Endometrial microvascular endothelial cells (primary cell): ENCODE measurements around the gene CCL19. TPM values are rescaled to one million over a fixed set of nuclear protein-coding genes. Genes with fewer than 3 reads are reported as not detected.
"Not testable (repeated sequence)": the region's sequence is repeated elsewhere in the genome, so short reads cannot be mapped to it uniquely, and the experiment has no call there.

ENCODE experiments used
- in situ Hi-C: cut with HindIII; loops from 2 replicates; pipeline ENCODE4 v1.10.0; 2017; ENCODE audit warnings: low sequenced_read_pairs, low pct_unique_long_range_greater_than_20kb; ENCODE audit errors: inconsistent ontology term
- total RNA-seq: library from RNA; depleted of rRNA; stranded (reverse); fragments of >200 nt; gene quantifications from one replicate; pipeline ENCODE4 v1.2.3, GENCODE V29; 2015; ENCODE audit errors: inconsistent ontology term

Gene CCL19
- not detected for total RNA-seq

- in situ Hi-C loops: no loop called here
These were observed at the start of gene CCL19 for GRCh38 chr9:34690983-34691935. CCL19 (minus strand) TSS chr9:34691276; CDS start chr9:34691139, 137 bp downstream.

GRCh38 chr9:34740176-34740575, 49.1 kb upstream of the CCL19 start:
- in situ Hi-C loops: not testable (repeated sequence)

GRCh38 chr9:34737677-34738260, 46.7 kb upstream of the CCL19 start:
- in situ Hi-C loops: no loop called here

GRCh38 chr9:34734720-34735119, 43.6 kb upstream of the CCL19 start:
- in situ Hi-C loops: no loop called here

GRCh38 chr9:34732886-34733285, 41.8 kb upstream of the CCL19 start:
- in situ Hi-C loops: no loop called here

- in situ Hi-C loops: no loop called here
These were observed 41.4 kb upstream of the CCL19 start for GRCh38 chr9:34732478-34732877.

GRCh38 chr9:34723141-34723540, 32.1 kb upstream of the CCL19 start:
- in situ Hi-C loops: no loop called here

GRCh38 chr9:34719769-34720025, 28.6 kb upstream of the CCL19 start:
- in situ Hi-C loops: not testable (repeated sequence)

- in situ Hi-C loops: no loop called here
These were observed 28.1 kb upstream of the CCL19 start for GRCh38 chr9:34719021-34719768.

- in situ Hi-C loops: no loop called here
These were observed 27.0 kb upstream of the CCL19 start for GRCh38 chr9:34717996-34718614.

GRCh38 chr9:34716711-34717110, 25.6 kb upstream of the CCL19 start:
- in situ Hi-C loops: no loop called here

GRCh38 chr9:34715639-34716215, 24.7 kb upstream of the CCL19 start:
- in situ Hi-C loops: no loop called here

GRCh38 chr9:34714007-34714406, 22.9 kb upstream of the CCL19 start:
- in situ Hi-C loops: no loop called here

GRCh38 chr9:34712140-34712539, 21.1 kb upstream of the CCL19 start:
- in situ Hi-C loops: no loop called here

- in situ Hi-C loops: no loop called here
These were observed 18.9 kb upstream of the CCL19 start, which contains the start of gene CCL21 for GRCh38 chr9:34710023-34710422. CCL21 (minus strand) TSS chr9:34710136; CDS start chr9:34710066, 70 bp downstream.

GRCh38 chr9:34709196-34709978, 18.3 kb upstream of the CCL19 start:
- in situ Hi-C loops: no loop called here

- in situ Hi-C loops: no loop called here
These were observed 16.1 kb upstream of the CCL19 start for GRCh38 chr9:34707130-34707529.
